GM12801 (cell line): ENCODE results near the gene PTTG1.

Experiments used
- CTCF ChIP-seq: IDR thresholded peaks from one replicate; pipeline ENCODE4 v1.5.1; 2011; ENCODE audit warnings: control low read depth; ENCODE audit not compliant: insufficient read length; ENCODE audit errors: extremely low read depth

The PTTG1 gene

GRCh38 chr5:160469156-160470144 is 47.8 kb downstream of the PTTG1 start:
- no peak for TF ChIP-seq CTCF

GRCh38 chr5:160470437-160471361 is 49.0 kb downstream of the PTTG1 start:
- TF ChIP-seq CTCF: no peak

- no peak for TF ChIP-seq CTCF
Measured at GRCh38 chr5:160471761-160472160, 50.1 kb downstream of the PTTG1 start.

- no peak for TF ChIP-seq CTCF
Measured at GRCh38 chr5:160472482-160472881, 50.8 kb downstream of the PTTG1 start.

- TF ChIP-seq CTCF: no peak
Measured at GRCh38 chr5:160473681-160474080, 52.0 kb downstream of the PTTG1 start.

GRCh38 chr5:160474084-160474483 is 52.4 kb downstream of the PTTG1 start:
- no peak for TF ChIP-seq CTCF

GRCh38 chr5:160475864-160476438 is 54.3 kb downstream of the PTTG1 start:
- no peak for TF ChIP-seq CTCF
